ENCODE data around the gene LSAMP. TPM values are rescaled to one million over a fixed set of nuclear protein-coding genes. Genes with fewer than 3 reads are reported as not detected.

Gene LSAMP
- total and polyA plus RNA-seq, 2 of the 8 experiments (the other 6 are each of a cell fraction or from before 2014, with no cell fraction given) = 1.8 to 5.7 TPM

- TF ChIP-seq HDAC6 (IDR thresholded peaks at IDR 0.05; ENCODE audit: low read depth, low read length) = no peak
Measured at GRCh38 chr3:116040152-116040551, 405.1 kb downstream of the LSAMP start (continued).

Measured in H1 (cell line).